ENCODE data around the gene CAND1.

CAND1 gene
- total RNA-seq, result 131 to 164 (median 144) reads per million in 3 donors

- H3K27me3 ChIP-seq (replicated peaks; ENCODE audit: control insufficient read depth, insufficient read depth, low read length, poor library complexity, severe bottlenecking), result no peaks in the 10 kb centered on the region
- no peaks in the 10 kb centered on the region for H3K36me3 ChIP-seq (ENCODE audit: control insufficient read depth, insufficient read depth, low read length)
- DNase-seq, result peak; percentile 91 to 96 (median 95)
- no peaks in the 10 kb centered on the region for H3K9me3 ChIP-seq (ENCODE audit: control insufficient read depth, low read length)
- H3K27ac ChIP-seq (ENCODE audit: insufficient read depth, low read length, poor library complexity, severe bottlenecking), result peak within 1 kb of the TSS; percentile 96
- peak within 1 kb of the TSS; percentile 97 for H3K4me3 ChIP-seq (ENCODE audit: insufficient read depth, low read depth, low read length, poor library complexity, severe bottlenecking)
- peaks cover 23% of the 10 kb centered on the region for H3K4me1 ChIP-seq (ENCODE audit: control insufficient read depth, insufficient read depth, low read length, poor library complexity, severe bottlenecking)
Observed at GRCh38 chr12:67268896-67269632, at the start of gene CAND1. Gene CAND1 (plus strand): TSS chr12:67269358. CDS start chr12:67269718, 360 bp downstream.

GRCh38 chr12:67220065-67220464 is 49.1 kb upstream of the CAND1 start:
- Histone ChIP-seq H3K4me3 (ENCODE audit: insufficient read depth, low read depth, low read length, poor library complexity, severe bottlenecking) (no peak overlapping the region), H3K36me3 (ENCODE audit: control insufficient read depth, insufficient read depth, low read length) (no peaks in the 10 kb centered on the region), H3K9me3 (ENCODE audit: control insufficient read depth, low read length) (no peaks in the 10 kb centered on the region), H3K27me3 (replicated peaks; ENCODE audit: control insufficient read depth, insufficient read depth, low read length, poor library complexity, severe bottlenecking) (no peaks in the 10 kb centered on the region), H3K27ac (ENCODE audit: insufficient read depth, low read length, poor library complexity, severe bottlenecking) (no peak overlapping the region), H3K4me1 (ENCODE audit: control insufficient read depth, insufficient read depth, low read length, poor library complexity, severe bottlenecking) (no peaks in the 10 kb centered on the region)
- no peak for DNase-seq

- no peak overlapping the region for H3K27ac ChIP-seq (ENCODE audit: insufficient read depth, low read length, poor library complexity, severe bottlenecking)
- no peaks in the 10 kb centered on the region for H3K36me3 ChIP-seq (ENCODE audit: control insufficient read depth, insufficient read depth, low read length)
- no peaks in the 10 kb centered on the region for H3K4me1 ChIP-seq (ENCODE audit: control insufficient read depth, insufficient read depth, low read length, poor library complexity, severe bottlenecking)
- H3K27me3 ChIP-seq (replicated peaks; ENCODE audit: control insufficient read depth, insufficient read depth, low read length, poor library complexity, severe bottlenecking), result no peaks in the 10 kb centered on the region
- no peak overlapping the region for H3K4me3 ChIP-seq (ENCODE audit: insufficient read depth, low read depth, low read length, poor library complexity, severe bottlenecking)
- no peak for DNase-seq
- H3K9me3 ChIP-seq (ENCODE audit: control insufficient read depth, low read length), result no peaks in the 10 kb centered on the region
Observed at GRCh38 chr12:67222302-67222701, 46.9 kb upstream of the CAND1 start.

DNA sequence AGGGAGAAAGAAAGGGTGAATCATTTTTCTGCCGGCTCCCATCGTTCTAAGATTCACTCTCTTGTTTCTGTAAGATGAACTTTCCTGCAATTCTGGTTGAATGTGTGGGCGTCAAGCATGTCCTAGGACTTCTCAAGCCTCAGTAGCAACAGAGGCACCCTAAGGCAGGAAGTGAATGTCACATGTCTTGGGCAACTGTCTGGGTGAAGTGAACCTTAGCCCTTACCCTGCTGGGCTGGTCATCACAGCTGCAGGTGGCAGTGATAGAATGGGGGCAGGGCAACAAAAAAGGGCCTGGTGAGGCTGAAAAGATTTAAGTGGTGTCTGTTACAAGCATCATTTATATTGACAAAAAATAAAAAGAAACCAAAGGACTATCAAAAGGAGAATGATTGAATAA is 45.9 kb upstream of the CAND1 start:
- Histone ChIP-seq H3K27me3 (replicated peaks; ENCODE audit: control insufficient read depth, insufficient read depth, low read length, poor library complexity, severe bottlenecking) (no peaks in the 10 kb centered on the region), H3K27ac (ENCODE audit: insufficient read depth, low read length, poor library complexity, severe bottlenecking) (no peak overlapping the region)
- no peak for DNase-seq

DNA sequence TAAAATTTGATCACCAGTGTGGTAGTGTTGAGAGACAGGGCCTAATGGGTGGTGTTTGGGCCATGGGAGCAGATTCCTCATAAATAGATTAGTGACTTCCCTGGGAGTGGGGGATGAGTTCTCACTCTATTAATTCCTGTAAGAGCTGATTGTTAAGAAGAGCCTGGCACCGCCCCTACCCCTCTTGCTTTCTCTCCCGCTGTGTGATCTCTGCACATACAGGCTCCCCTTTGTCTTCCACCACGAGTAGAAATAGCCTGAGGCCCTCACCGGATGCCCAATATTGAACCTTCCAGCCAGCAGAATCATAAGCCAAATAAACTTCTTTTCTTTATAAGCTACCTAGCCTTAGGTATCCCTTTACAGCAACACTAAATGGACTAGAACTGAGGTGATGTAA is 31.9 kb upstream of the CAND1 start:
- no peak for DNase-seq
- Histone ChIP-seq H3K4me1 (ENCODE audit: control insufficient read depth, insufficient read depth, low read length, poor library complexity, severe bottlenecking) (no peaks in the 10 kb centered on the region), H3K36me3 (ENCODE audit: control insufficient read depth, insufficient read depth, low read length) (no peaks in the 10 kb centered on the region), H3K27ac (ENCODE audit: insufficient read depth, low read length, poor library complexity, severe bottlenecking) (no peak overlapping the region), H3K27me3 (replicated peaks; ENCODE audit: control insufficient read depth, insufficient read depth, low read length, poor library complexity, severe bottlenecking) (no peaks in the 10 kb centered on the region), H3K9me3 (ENCODE audit: control insufficient read depth, low read length) (no peaks in the 10 kb centered on the region), H3K4me3 (ENCODE audit: insufficient read depth, low read depth, low read length, poor library complexity, severe bottlenecking) (no peak overlapping the region)

More for the DNA sequence above, 45.9 kb upstream of the CAND1 start:
- Histone ChIP-seq H3K4me1 (ENCODE audit: control insufficient read depth, insufficient read depth, low read length, poor library complexity, severe bottlenecking) (no peaks in the 10 kb centered on the region), H3K4me3 (ENCODE audit: insufficient read depth, low read depth, low read length, poor library complexity, severe bottlenecking) (no peak overlapping the region), H3K36me3 (ENCODE audit: control insufficient read depth, insufficient read depth, low read length) (no peaks in the 10 kb centered on the region), H3K9me3 (ENCODE audit: control insufficient read depth, low read length) (no peaks in the 10 kb centered on the region)

DNA sequence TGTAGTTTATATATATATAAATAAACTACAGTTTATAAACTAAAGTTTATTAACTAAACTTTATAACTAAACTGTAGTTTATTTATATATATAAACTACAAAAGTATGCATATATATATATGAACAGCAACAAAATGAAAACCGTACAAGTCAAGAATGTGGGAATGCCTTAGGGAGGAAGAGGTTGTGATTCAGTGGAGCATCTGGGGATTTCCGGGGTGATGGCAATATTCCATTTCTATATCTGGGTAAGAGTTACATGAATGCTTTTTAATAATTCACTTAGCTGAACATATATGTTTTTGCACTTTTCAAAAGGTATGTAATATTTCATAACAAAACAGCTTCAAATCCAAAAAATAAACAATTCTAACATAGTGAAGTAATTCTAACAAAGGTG is 30.1 kb upstream of the CAND1 start:
- no peak overlapping the region for H3K4me3 ChIP-seq (ENCODE audit: insufficient read depth, low read depth, low read length, poor library complexity, severe bottlenecking)
- H3K27me3 ChIP-seq (replicated peaks; ENCODE audit: control insufficient read depth, insufficient read depth, low read length, poor library complexity, severe bottlenecking), result no peaks in the 10 kb centered on the region
- H3K9me3 ChIP-seq (ENCODE audit: control insufficient read depth, low read length), result no peaks in the 10 kb centered on the region
- no peaks in the 10 kb centered on the region for H3K36me3 ChIP-seq (ENCODE audit: control insufficient read depth, insufficient read depth, low read length)
- no peak overlapping the region for H3K27ac ChIP-seq (ENCODE audit: insufficient read depth, low read length, poor library complexity, severe bottlenecking)
- H3K4me1 ChIP-seq (ENCODE audit: control insufficient read depth, insufficient read depth, low read length, poor library complexity, severe bottlenecking), result no peaks in the 10 kb centered on the region
- no peak for DNase-seq

- Histone ChIP-seq H3K9me3 (ENCODE audit: control insufficient read depth, low read length) (no peaks in the 10 kb centered on the region), H3K36me3 (ENCODE audit: control insufficient read depth, insufficient read depth, low read length) (no peaks in the 10 kb centered on the region), H3K27me3 (replicated peaks; ENCODE audit: control insufficient read depth, insufficient read depth, low read length, poor library complexity, severe bottlenecking) (no peaks in the 10 kb centered on the region), H3K27ac (ENCODE audit: insufficient read depth, low read length, poor library complexity, severe bottlenecking) (no peak overlapping the region), H3K4me1 (ENCODE audit: control insufficient read depth, insufficient read depth, low read length, poor library complexity, severe bottlenecking) (no peaks in the 10 kb centered on the region), H3K4me3 (ENCODE audit: insufficient read depth, low read depth, low read length, poor library complexity, severe bottlenecking) (no peak overlapping the region)
- no peak for DNase-seq
Observed at GRCh38 chr12:67241482-67241881, 27.7 kb upstream of the CAND1 start.

- no peaks in the 10 kb centered on the region for H3K9me3 ChIP-seq (ENCODE audit: control insufficient read depth, low read length)
- no peak overlapping the region for H3K4me3 ChIP-seq (ENCODE audit: insufficient read depth, low read depth, low read length, poor library complexity, severe bottlenecking)
- H3K4me1 ChIP-seq (ENCODE audit: control insufficient read depth, insufficient read depth, low read length, poor library complexity, severe bottlenecking), result no peaks in the 10 kb centered on the region
- no peak for DNase-seq
- H3K27ac ChIP-seq (ENCODE audit: insufficient read depth, low read length, poor library complexity, severe bottlenecking), result no peak overlapping the region
- no peaks in the 10 kb centered on the region for H3K36me3 ChIP-seq (ENCODE audit: control insufficient read depth, insufficient read depth, low read length)
- no peaks in the 10 kb centered on the region for H3K27me3 ChIP-seq (replicated peaks; ENCODE audit: control insufficient read depth, insufficient read depth, low read length, poor library complexity, severe bottlenecking)
Observed at GRCh38 chr12:67243260-67243659, 25.9 kb upstream of the CAND1 start.

- Histone ChIP-seq H3K4me3 (ENCODE audit: insufficient read depth, low read depth, low read length, poor library complexity, severe bottlenecking) (no peak overlapping the region), H3K27ac (ENCODE audit: insufficient read depth, low read length, poor library complexity, severe bottlenecking) (no peak overlapping the region), H3K36me3 (ENCODE audit: control insufficient read depth, insufficient read depth, low read length) (no peaks in the 10 kb centered on the region), H3K4me1 (ENCODE audit: control insufficient read depth, insufficient read depth, low read length, poor library complexity, severe bottlenecking) (no peaks in the 10 kb centered on the region), H3K27me3 (replicated peaks; ENCODE audit: control insufficient read depth, insufficient read depth, low read length, poor library complexity, severe bottlenecking) (no peaks in the 10 kb centered on the region), H3K9me3 (ENCODE audit: control insufficient read depth, low read length) (no peaks in the 10 kb centered on the region)
- no peak for DNase-seq
Observed at GRCh38 chr12:67245571-67245970, 23.6 kb upstream of the CAND1 start.

- no peak overlapping the region for H3K4me3 ChIP-seq (ENCODE audit: insufficient read depth, low read depth, low read length, poor library complexity, severe bottlenecking)
- no peaks in the 10 kb centered on the region for H3K4me1 ChIP-seq (ENCODE audit: control insufficient read depth, insufficient read depth, low read length, poor library complexity, severe bottlenecking)
- H3K27ac ChIP-seq (ENCODE audit: insufficient read depth, low read length, poor library complexity, severe bottlenecking), result no peak overlapping the region
- H3K27me3 ChIP-seq (replicated peaks; ENCODE audit: control insufficient read depth, insufficient read depth, low read length, poor library complexity, severe bottlenecking), result no peaks in the 10 kb centered on the region
- DNase-seq, result no peak
- no peaks in the 10 kb centered on the region for H3K9me3 ChIP-seq (ENCODE audit: control insufficient read depth, low read length)
- no peaks in the 10 kb centered on the region for H3K36me3 ChIP-seq (ENCODE audit: control insufficient read depth, insufficient read depth, low read length)
Observed at GRCh38 chr12:67251012-67251411, 18.1 kb upstream of the CAND1 start.
